ENCODE measurements around the gene ATP7B. TPM values are rescaled to one million over a fixed set of nuclear protein-coding genes. Genes with fewer than 3 reads are reported as not detected.
A peak's percentile ranks its signal among the peaks of the same experiment; 100 is the strongest.

ATP7B gene
- total RNA-seq, 1 donor from 2014 or later, result 37.7 TPM

DNA sequence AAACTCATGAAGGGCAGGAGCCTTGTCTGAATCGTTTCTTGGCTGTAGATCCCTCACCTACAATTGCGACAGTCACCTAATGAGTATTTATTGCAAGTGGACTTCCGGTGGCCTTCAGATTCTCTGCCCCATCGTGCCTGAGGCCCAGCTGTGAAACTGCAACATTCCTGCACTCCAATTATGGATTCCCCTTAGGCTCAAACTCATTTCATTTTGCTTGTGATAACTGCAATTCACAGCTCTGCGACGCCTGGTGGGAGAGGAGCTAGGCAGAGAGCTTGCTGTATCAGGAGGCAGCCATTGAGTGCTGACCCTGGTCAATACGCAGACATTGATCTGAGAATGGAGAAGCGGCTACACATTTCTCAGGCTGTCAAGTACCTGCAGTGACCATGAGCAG is 90.5 kb downstream of the ATP7B start:
- TF ChIP-seq, protein P1, sequence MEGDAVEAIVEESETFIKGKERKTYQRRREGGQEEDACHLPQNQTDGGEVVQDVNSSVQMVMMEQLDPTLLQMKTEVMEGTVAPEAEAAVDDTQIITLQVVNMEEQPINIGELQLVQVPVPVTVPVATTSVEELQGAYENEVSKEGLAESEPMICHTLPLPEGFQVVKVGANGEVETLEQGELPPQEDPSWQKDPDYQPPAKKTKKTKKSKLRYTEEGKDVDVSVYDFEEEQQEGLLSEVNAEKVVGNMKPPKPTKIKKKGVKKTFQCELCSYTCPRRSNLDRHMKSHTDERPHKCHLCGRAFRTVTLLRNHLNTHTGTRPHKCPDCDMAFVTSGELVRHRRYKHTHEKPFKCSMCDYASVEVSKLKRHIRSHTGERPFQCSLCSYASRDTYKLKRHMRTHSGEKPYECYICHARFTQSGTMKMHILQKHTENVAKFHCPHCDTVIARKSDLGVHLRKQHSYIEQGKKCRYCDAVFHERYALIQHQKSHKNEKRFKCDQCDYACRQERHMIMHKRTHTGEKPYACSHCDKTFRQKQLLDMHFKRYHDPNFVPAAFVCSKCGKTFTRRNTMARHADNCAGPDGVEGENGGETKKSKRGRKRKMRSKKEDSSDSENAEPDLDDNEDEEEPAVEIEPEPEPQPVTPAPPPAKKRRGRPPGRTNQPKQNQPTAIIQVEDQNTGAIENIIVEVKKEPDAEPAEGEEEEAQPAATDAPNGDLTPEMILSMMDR (IDR thresholded peaks at IDR 0.05), result no peak
- H3K36me3 ChIP-seq, result no peaks in the 10 kb centered on the region
- no peak overlapping the region for H3K4me3 ChIP-seq
- intact Hi-C loops (cut with DNase I), result no loop called here
- no peaks in the 10 kb centered on the region for H3K9me3 ChIP-seq
- no peaks in the 10 kb centered on the region for H3K4me1 ChIP-seq
- H3K27me3 ChIP-seq, result no peaks in the 10 kb centered on the region
- no peak overlapping the region for H3K27ac ChIP-seq
- peak in 1 of 2 donors; percentile 31 for DNase-seq (ENCODE audit: low spot score in 2 of 2)

DNA sequence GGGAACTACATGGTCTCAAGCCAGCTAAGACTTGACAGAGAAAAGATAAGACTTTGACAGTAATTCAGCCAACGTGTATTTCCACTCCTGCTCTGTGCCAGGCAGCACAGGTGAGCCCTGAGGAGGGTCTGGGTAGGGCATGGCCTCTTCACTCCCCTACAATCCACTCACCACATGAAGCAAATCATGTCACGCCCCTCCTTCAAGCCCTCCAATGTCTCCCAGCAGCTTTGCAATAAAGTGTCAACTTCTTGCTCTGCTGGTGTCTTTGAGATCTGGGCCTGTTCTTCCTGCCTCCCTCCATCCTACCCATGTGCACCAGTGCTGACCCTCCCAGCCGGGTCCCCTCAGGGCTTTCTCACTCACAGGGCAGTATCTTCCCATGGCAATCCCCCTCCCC is 91.0 kb downstream of the ATP7B start:
- TF ChIP-seq, protein P1 (IDR thresholded peaks at IDR 0.05), result no peak
- Histone ChIP-seq H3K27ac (no peak overlapping the region), H3K4me1 (no peaks in the 10 kb centered on the region), H3K4me3 (no peak overlapping the region), H3K36me3 (no peaks in the 10 kb centered on the region), H3K27me3 (no peaks in the 10 kb centered on the region), H3K9me3 (no peaks in the 10 kb centered on the region)
- intact Hi-C loops (cut with DNase I), result no loop called here
- peak in 1 of 2 donors; percentile 55 for DNase-seq (ENCODE audit: low spot score in 2 of 2)

DNA sequence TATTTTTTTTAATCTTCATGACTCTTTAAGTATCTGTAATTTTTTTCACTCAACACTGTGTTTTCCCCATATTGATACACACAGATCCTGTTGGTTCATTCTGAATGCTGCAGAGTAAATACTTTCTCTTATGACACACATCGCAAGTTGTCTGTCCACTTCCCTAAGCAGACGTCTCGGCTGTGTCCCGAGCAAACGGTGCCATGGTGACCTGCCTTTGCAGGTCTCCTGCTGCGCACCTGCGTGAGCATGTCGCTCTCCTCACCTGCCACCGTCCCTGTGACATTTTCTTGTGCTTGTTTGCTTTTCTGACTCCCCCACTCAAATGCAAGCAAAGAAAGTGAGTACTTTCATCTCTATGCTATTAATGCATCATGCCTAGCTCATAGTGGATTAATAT is 91.7 kb downstream of the ATP7B start:
- Histone ChIP-seq H3K27me3 (no peaks in the 10 kb centered on the region), H3K36me3 (no peaks in the 10 kb centered on the region), H3K9me3 (no peaks in the 10 kb centered on the region), H3K27ac (no peak overlapping the region), H3K4me3 (no peak overlapping the region), H3K4me1 (no peaks in the 10 kb centered on the region)
- TF ChIP-seq, protein P1 (IDR thresholded peaks at IDR 0.05), result no peak
- peak in 1 of 2 donors; percentile 25 for DNase-seq (ENCODE audit: low spot score in 2 of 2)
- intact Hi-C loops (cut with DNase I), result no loop called here

DNA sequence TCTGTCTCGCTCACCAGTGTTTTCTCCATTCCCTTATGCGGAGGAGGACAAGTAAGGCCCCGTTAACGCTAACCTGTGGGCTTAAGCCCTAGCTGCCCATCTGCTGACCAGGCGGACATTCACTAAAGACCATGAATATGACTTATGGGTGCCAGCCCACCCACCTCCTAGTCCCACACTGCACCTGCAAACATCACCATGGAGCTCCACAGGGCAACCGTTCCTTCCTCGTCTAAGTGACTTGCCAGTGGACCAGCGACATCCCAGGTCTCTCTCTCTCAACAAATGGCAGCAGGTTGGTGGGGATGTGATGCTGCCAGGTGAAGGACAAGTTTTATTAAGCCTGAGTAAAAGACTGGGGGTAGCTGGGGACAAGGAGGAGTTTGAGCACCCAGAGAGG is 94.3 kb downstream of the ATP7B start:
- H3K27me3 ChIP-seq, result no peaks in the 10 kb centered on the region

DNA sequence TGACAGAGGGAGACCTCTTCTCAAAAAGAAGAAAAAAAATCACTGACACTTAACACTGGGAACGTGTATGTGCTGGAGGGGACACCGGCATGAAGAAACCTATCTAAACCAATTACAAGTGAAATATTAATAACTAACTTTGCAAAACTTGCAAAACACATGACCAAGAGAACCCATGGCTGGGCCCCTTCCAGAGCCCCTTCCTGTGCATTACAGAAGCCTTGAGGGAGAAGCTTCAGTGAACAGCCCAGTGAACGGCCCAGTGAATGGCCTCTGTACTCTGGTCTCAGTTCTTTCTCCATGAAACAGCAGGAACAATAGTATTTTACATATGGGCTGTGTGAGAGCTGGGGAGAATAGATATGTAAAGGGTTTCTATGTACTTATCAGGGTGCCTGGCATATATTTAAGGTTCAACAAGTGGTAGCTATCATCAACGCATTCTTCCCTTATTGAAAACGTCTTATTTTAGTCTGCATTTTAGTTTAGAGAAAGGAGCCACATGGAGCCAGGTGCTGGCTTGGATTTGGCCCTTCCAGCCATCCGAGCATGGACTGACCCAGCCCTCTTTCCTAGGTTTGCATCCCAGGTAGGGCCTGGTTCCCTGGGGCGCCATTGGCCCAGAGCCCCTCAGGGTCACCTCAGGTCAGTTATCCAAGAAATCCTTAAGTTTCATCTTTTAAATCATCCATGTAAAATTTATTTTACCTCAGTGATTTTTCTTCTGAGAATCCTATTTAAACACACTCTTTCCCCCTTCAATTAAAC is 95.0 kb downstream of the ATP7B start:
- intact Hi-C loops (cut with DNase I), result no loop called here
- no peak for DNase-seq (ENCODE audit: low spot score in 2 of 2)
- Histone ChIP-seq H3K27ac (no peak overlapping the region), H3K36me3 (no peaks in the 10 kb centered on the region), H3K4me3 (no peak overlapping the region), H3K9me3 (no peaks in the 10 kb centered on the region), H3K27me3 (no peaks in the 10 kb centered on the region), H3K4me1 (no peaks in the 10 kb centered on the region)
- TF ChIP-seq, protein P1 (IDR thresholded peaks at IDR 0.05), result no peak

More for the DNA sequence above, 94.3 kb downstream of the ATP7B start:
- Histone ChIP-seq H3K4me3 (no peak overlapping the region), H3K27ac (no peak overlapping the region), H3K4me1 (no peaks in the 10 kb centered on the region), H3K36me3 (no peaks in the 10 kb centered on the region), H3K9me3 (no peaks in the 10 kb centered on the region)
- intact Hi-C loops (cut with DNase I), result no loop called here
- no peak for DNase-seq (ENCODE audit: low spot score in 2 of 2)
- TF ChIP-seq, protein P1 (IDR thresholded peaks at IDR 0.05), result no peak

Measured in ascending aorta (tissue), 2 donors.